ENCODE results near the gene LRRTM4. TPM values are rescaled to one million over a fixed set of nuclear protein-coding genes. Genes with fewer than 3 reads are reported as not detected.

Gene LRRTM4
- total and polyA plus RNA-seq, 2 experiments from 2014 or later = 0.44 to 6.5 TPM

- no peaks in the 10 kb centered on the region for H3K27me3 ChIP-seq
Observed at GRCh38 chr2:77328134-77328931, 193.8 kb downstream of the LRRTM4 start.

GRCh38 chr2:77325395-77325794 is 196.8 kb downstream of the LRRTM4 start:
- DNase-seq (ENCODE audit: low spot score) = no peak
- Histone ChIP-seq H2AFZ (no peak overlapping the region), H3K36me3 (replicated peaks; ENCODE audit: insufficient read depth, low read depth) (no peaks in the 10 kb centered on the region), H3K27me3 (no peaks in the 10 kb centered on the region), H3K9me3 (ENCODE audit: low read depth) (no peaks in the 10 kb centered on the region), H3K27ac (no peak overlapping the region), H3K9me2 (replicated peaks; ENCODE audit: insufficient read depth) (no peaks in the 10 kb centered on the region), H3K4me2 (no peak overlapping the region), H3K4me3 (no peak overlapping the region), H3K4me1 (ENCODE audit: insufficient read depth) (no peaks in the 10 kb centered on the region), H4K20me1 (ENCODE audit: insufficient read depth, poor library complexity, severe bottlenecking) (no peaks in the 10 kb centered on the region), H3K79me2 (no peaks in the 10 kb centered on the region)
- 91% methylated on average over 3 of the region's 3 CpGs for WGBS (ENCODE audit: low lambda C conversion rate, missing lambda C conversion rate)
- TF ChIP-seq EZH2phosphoT487 (IDR thresholded peaks at IDR 0.05; ENCODE audit: low read depth, severe bottlenecking, unreplicated experiment) = no peak
- no peak for TF ChIP-seq EZH2 (IDR thresholded peaks at IDR 0.05; ENCODE audit: borderline replicate concordance)
- TF ChIP-seq CTCF (IDR thresholded peaks at IDR 0.05; ENCODE audit: poor library complexity) = no peak

More at GRCh38 chr2:77328134-77328931, 193.8 kb downstream of the LRRTM4 start:
- Histone ChIP-seq H3K4me2 (no peak overlapping the region), H2AFZ (no peak overlapping the region), H3K79me2 (no peaks in the 10 kb centered on the region), H3K27ac (no peak overlapping the region), H4K20me1 (ENCODE audit: insufficient read depth, poor library complexity, severe bottlenecking) (no peaks in the 10 kb centered on the region), H3K9me2 (replicated peaks; ENCODE audit: insufficient read depth) (no peaks in the 10 kb centered on the region), H3K9me3 (ENCODE audit: low read depth) (no peaks in the 10 kb centered on the region), H3K4me3 (no peak overlapping the region), H3K4me1 (ENCODE audit: insufficient read depth) (no peaks in the 10 kb centered on the region), H3K36me3 (replicated peaks; ENCODE audit: insufficient read depth, low read depth) (no peaks in the 10 kb centered on the region)
- DNase-seq (ENCODE audit: low spot score) = no peak
- TF ChIP-seq CTCF (IDR thresholded peaks at IDR 0.05; ENCODE audit: poor library complexity) (no peak), EZH2 (IDR thresholded peaks at IDR 0.05; ENCODE audit: borderline replicate concordance) (no peak), EZH2phosphoT487 (IDR thresholded peaks at IDR 0.05; ENCODE audit: low read depth, severe bottlenecking, unreplicated experiment) (no peak)
- WGBS (ENCODE audit: low lambda C conversion rate, missing lambda C conversion rate) = 58% methylated on average over 5 of the region's 5 CpGs

DNA sequence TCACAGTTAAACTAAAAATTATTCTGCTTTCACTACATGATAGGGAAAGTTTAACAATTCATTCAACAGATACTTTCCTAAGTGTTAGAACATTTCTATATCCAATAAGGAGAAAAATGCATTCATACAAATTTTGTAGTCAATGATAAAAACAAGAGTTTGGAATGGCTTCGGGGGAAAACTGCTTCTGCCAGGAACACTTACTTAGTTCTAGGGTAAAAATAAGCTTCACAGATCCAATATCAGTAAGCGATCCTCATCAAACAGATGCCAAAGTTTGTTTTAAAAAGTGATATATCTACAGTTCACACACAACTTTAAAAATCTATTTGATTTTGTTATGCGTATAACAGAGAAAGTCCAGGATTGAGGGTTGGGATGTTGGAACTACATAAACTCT is 199.7 kb downstream of the LRRTM4 start:
- no peak overlapping the region for H2AFZ ChIP-seq
- no peak for DNase-seq (ENCODE audit: low spot score)
- H3K4me1 ChIP-seq (ENCODE audit: insufficient read depth) = no peaks in the 10 kb centered on the region
- no peaks in the 10 kb centered on the region for H3K27me3 ChIP-seq
- H3K4me2 ChIP-seq = no peak overlapping the region
- no peaks in the 10 kb centered on the region for H3K36me3 ChIP-seq (replicated peaks; ENCODE audit: insufficient read depth, low read depth)
- no peaks in the 10 kb centered on the region for H3K79me2 ChIP-seq
- H4K20me1 ChIP-seq (ENCODE audit: insufficient read depth, poor library complexity, severe bottlenecking) = no peaks in the 10 kb centered on the region
- H3K9me3 ChIP-seq (ENCODE audit: low read depth) = no peaks in the 10 kb centered on the region
- 84% methylated on average over 3 of the region's 3 CpGs for whole genome bisulfite sequencing (ENCODE audit: low lambda C conversion rate, missing lambda C conversion rate)
- H3K9me2 ChIP-seq (replicated peaks; ENCODE audit: insufficient read depth) = no peaks in the 10 kb centered on the region
- no peak overlapping the region for H3K27ac ChIP-seq
- H3K4me3 ChIP-seq = no peak overlapping the region
- TF ChIP-seq CTCF (IDR thresholded peaks at IDR 0.05; ENCODE audit: poor library complexity) (no peak), EZH2 (IDR thresholded peaks at IDR 0.05; ENCODE audit: borderline replicate concordance) (no peak), EZH2phosphoT487 (IDR thresholded peaks at IDR 0.05; ENCODE audit: low read depth, severe bottlenecking, unreplicated experiment) (no peak)

All from hepatocyte (in vitro differentiated cells).